GM12891 (cell line): ENCODE measurements around the gene DNAJB4.
"Not testable (repeated sequence)": the region's sequence is repeated elsewhere in the genome, so short reads cannot be mapped to it uniquely, and the experiment has no call there.

Source experiments
- DNase-seq: peaks from one replicate; pipeline ENCODE4 v3.0.0; 2011; ENCODE audit warnings: low spot score; ENCODE audit not compliant: insufficient read length
- FAIRE-seq: peaks from 2 replicates; lab custom pipeline; 2011; peaks lifted over from hg19 to GRCh38; lab: Jason Lieb, UNC
- PAX5 ChIP-seq: IDR thresholded peaks from 2 replicates; pipeline ENCODE4 v1.6.1; 2011; ENCODE audit warnings: low read length, moderate library complexity, mild to moderate bottlenecking; ENCODE audit not compliant: insufficient read depth, severe bottlenecking
- POLR2A ChIP-seq: IDR thresholded peaks from 2 replicates; pipeline ENCODE4 v1.6.1; 2011; ENCODE audit warnings: low read depth, low read length, control low read depth
- POLR2AphosphoS5 ChIP-seq: IDR thresholded peaks from 2 replicates; pipeline ENCODE4 v1.6.1; 2011; ENCODE audit warnings: low read depth, low read length, control low read depth
- POU2F2 ChIP-seq: IDR thresholded peaks from 2 replicates; pipeline ENCODE4 v1.6.1; 2011; ENCODE audit warnings: low read depth, mild to moderate bottlenecking, control low read depth, low read length, moderate library complexity
- SPI1 ChIP-seq: IDR thresholded peaks from 2 replicates; pipeline ENCODE4 v1.6.1; 2011; ENCODE audit warnings: low read depth, low read length, control low read depth
- TAF1 ChIP-seq: IDR thresholded peaks from 2 replicates; pipeline ENCODE4 v1.6.1; 2011; ENCODE audit warnings: low read depth, low read length, control low read depth

The DNAJB4 gene

DNA sequence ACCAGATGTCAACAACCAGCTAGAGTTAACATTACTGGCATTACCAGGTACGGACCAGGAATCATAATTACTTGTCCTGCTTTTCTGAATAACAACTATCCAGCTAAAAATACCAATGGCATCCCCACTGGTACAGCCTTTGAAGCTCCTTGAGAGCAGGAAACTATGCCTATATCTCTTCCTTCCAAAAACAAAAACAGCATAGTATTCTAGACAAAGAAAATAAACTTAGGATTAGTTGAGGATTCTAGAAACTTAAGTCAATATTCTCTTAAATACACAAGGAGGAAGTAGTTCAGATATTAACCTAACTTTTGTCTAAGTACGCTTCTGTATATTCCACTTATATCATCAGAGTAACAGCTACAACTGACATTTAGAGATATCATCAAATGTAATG, 28.8 kb upstream of the DNAJB4 start:
- DNase-seq: no peak
- no peak for FAIRE-seq
- TF ChIP-seq TAF1 (no peak), POU2F2 (no peak)

DNA sequence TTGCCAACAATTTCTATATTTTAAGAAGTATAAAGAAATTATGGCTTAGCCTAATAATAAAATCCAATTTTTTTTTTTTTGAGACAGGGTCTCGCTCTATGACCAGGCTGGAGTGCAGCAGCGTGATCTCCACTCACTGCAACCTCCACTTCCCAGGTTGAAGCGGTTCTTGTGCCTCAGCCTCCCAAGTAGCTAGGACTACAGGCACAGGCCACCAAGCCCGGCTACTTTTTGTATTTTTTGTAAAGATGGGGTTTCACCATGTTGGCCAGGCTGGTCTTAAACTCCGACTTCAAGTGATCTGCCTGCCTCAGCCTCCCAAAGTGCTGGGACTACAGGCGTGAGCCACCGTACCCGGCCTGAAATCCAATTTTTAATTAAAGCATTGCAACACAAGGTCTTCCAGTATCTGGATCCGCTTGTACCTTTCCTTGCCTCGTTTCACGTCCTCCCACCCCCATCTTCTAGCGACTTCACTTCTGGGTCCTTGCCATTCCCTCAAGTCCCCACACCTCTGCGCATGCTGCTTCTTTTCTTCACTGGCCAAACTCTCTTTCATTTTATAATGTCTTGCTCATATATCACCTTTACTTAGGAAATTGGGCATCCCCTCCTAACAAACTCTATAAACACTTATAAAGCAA, 28.2 kb upstream of the DNAJB4 start:
- TF ChIP-seq POLR2A (peak; percentile 44; the same call in 1 of the 2 replicates), PAX5 (no peak)
- DNase-seq: no peak
- FAIRE-seq: no peak

DNA sequence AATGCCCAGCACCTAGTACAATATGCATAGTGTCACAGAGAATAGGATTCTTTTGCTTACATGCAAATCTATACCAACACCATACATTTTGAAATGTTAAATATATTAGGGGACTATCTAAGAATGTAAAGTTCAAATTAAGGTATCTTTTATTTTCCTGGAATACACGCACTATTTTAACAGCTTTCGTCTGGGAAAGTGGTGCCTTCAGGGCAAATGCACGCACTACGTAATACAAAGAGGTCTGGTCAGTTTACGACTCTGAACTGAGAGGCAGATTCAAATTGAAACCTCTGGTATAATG, 26.8 kb upstream of the DNAJB4 start:
- FAIRE-seq (no peak), DNase-seq (no peak)
- TF ChIP-seq POU2F2 (no peak), TAF1 (no peak), POLR2AphosphoS5 (no peak), PAX5 (no peak), SPI1 (no peak), POLR2A (no peak)

DNA sequence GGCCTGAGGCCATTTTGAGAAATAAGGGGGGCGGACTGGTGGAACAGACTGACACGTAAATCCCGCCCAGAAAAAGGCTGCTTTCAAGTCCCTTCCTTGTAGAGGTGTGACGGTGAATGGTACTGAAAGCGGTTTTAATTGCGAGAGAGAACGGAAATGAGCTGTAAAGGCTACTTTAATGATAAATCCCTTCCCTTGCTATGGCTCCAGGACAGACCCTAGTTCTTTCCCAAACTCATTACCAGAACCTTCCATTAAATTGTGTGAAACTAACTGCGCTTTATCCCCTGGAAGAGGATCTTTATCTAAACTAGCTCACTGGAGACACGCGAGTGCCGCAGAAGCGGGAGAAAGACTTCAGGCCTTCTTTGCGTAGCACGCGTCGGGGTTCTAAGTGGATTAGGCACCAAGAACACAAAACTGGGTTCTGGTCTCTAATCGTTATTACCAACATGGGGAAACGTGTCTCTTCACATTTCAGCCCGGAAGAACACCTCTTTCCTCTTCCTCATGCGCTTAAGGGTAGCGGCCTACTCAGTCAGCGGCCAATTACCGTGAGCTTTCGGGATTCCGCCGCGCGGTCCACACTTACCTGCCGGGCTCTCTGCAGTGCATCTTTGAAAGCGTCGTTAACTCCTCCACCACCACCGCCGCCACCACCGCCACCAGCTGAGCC, 26.3 kb upstream of the DNAJB4 start:
- peak; percentile 88 for FAIRE-seq
- TF ChIP-seq POU2F2 (peak; percentile 79; the same call in 1 of the 2 replicates), POLR2AphosphoS5 (peak; percentile 89), PAX5 (no peak), POLR2A (peak; percentile 96), SPI1 (0 out of 2 replicates have a peak, but pooled peaks have one; percentile 22), TAF1 (peak; percentile 90)
- DNase-seq: peak; percentile 38

DNA sequence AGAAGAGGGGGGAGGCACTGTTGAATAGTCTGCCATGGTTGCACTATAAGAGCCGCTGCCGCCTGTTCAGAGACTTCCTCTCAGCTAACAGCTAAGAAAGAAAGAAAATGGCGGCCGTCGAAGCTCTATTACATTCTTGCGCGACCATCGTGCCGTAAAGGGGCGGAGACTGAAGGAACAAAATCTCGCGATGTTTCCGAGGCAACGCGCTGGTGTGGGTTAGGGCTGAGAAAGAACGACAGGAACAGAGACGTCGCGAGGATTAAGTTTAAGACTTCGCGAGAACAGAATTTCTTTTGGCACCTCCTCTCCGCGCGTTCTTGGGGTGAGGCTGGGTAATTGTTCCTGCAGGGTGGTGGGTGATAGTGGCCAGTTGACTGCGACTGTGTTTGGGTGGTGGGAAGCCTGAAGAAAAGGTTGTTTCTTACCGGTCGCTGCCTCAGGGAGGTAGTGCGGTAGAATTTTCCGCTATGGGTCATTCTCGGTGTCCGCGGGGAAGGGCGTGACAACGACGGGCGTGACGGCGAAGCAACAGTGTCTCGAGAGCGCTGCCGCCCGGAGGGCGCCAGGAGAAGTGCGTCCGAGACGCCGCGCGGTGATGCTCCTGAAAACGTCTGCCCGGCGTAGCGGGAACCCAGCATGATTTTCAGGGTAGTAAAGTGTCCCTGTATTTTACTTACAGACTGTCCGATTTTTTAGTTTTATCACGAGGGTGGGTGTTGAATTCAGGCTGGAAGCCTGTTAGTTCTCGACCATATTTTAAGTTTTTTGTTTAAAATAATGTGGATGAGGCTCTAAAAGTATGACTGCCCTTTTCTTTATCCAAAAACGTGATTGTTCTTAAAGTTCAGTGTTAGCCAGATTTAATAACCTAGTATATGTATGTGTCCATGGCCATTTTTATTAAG, 25.5 kb upstream of the DNAJB4 start, which contains the start of gene FUBP1:
FUBP1 (minus strand) TSS at position 104 of the 908 bp plus-strand sequence; CDS start at position 36, 68 bp downstream.
- FAIRE-seq: peak; percentile 89
- peak; percentile 64 for DNase-seq
- peak; percentile 97 for TF ChIP-seq POLR2AphosphoS5
- TF ChIP-seq POLR2A: peak; percentile 96
- peak; percentile 61 for TF ChIP-seq SPI1
- peak; percentile 65 for TF ChIP-seq TAF1
- TF ChIP-seq POU2F2: peak; percentile 58; the same call in 1 of the 2 replicates
- peak; percentile 22 for TF ChIP-seq PAX5

DNA sequence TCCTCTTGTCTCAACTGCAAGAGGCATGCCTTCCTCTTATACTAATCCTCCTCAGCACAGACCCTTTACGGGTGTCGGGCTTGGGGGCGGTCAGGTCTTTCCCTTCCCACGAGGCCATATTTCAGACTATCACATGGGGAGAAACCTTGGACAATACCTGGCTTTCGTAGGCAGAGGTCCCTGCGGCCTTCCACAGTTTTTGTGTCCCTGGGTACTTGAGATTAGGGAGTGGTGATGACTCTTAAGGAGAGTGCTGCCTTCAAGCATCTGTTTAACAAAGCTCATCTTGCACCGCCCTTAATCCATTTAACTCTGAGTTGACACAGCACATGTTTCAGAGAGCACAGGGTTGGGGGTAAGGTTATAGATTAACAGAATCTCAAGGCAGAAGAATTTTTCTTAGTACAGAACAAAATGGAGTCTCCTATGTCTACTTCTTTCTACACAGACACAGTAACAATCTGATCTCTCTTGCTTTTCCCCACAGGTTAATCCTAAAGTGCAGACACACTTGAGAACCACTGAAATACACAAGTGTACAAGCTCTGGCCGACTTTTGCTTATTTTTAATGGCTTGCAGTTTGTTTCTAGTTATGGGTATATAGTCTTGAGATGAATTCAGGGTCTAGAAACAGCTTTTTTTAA, 21.3 kb upstream of the DNAJB4 start:
- DNase-seq, FAIRE-seq: not testable (repeated sequence)

DNA sequence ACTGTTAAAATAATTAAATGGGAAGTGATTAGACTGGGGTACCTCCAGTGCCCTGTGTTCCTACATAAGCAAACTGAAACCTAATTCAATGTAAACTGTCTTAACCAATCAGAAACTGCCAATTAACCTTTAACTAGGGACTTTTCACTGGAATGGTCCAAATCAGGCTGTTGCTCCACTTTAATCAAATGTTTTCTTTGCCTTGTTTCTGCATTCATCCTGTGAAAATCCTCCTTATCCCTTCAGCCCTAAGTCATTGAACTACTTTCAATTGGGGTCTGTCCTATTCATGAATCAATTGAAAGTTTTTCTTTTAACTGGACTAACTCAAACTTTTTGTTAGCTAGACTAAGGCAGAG, 20.8 kb upstream of the DNAJB4 start:
- FAIRE-seq (no peak), DNase-seq (no peak)
- TF ChIP-seq POLR2A (no peak), PAX5 (no peak), TAF1 (no peak), POU2F2 (no peak), SPI1 (no peak), POLR2AphosphoS5 (no peak)

DNA sequence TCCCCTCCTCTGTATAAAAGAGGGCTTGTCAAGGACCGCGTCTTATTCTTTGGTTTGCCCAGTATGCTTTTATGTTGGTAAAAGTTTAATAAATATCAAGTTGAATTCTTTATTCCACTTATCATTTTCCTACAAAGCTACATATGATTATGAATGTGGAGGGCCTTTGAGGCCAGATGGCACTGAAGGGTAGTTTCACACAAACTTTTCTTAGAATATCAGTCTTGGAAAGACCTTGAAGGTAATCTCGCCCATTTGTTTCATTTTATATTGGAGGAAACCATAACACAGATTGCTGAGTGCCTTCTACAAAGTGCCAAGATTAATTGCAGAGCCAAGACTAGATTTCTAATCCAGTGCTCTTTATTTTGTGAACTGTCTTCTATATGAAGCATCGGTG, 20.1 kb upstream of the DNAJB4 start:
- TF ChIP-seq PAX5 (no peak), SPI1 (no peak), TAF1 (no peak), POU2F2 (no peak), POLR2A (no peak), POLR2AphosphoS5 (no peak)
- DNase-seq: no peak
- no peak for FAIRE-seq

DNA sequence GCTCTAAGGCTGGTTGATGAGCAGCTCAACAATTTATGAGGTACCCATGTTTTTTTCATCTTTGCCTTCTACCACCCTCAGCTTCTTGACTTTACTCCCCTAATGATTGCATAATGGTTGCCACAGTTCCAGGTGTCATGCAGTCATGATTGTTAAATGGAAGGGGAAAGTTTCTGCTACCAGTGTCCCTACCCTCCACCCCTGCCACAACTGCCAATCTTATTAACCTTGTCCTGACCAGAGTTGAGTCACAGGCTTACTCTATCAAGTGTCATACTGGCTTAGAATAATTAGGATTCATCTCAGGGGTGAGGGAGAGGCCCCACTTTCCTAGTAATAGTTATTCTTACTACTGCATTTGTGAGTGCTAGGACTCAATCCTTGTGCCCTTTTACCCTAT, 17.9 kb upstream of the DNAJB4 start:
- no peak for FAIRE-seq
- TF ChIP-seq PAX5: no peak
- no peak for DNase-seq

DNA sequence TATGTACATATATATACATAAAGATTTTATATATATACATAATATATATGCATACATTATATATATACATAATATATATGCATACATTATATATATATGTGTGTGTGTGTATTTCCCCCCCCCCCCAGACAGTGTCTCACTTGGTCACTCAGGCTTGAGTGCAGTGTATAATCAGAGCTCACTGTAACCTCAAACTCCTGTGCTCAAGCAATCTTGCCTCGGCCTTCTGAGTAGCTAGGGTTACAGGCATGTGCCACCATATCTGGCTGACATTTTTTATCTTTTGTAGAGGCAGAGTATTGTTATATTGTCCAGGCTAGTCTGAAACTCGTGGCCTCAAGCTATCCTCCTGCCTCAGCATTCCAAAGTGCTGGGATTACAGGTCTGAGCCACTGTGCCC, 16.8 kb upstream of the DNAJB4 start:
- no peak for TF ChIP-seq TAF1
- TF ChIP-seq POU2F2: no peak
- TF ChIP-seq SPI1: no peak
- no peak for TF ChIP-seq POLR2AphosphoS5
- TF ChIP-seq POLR2A: no peak
- no peak for FAIRE-seq

More for the DNA sequence above, 16.8 kb upstream of the DNAJB4 start:
- no peak for DNase-seq
